HPDE6-E6E7 (cell line): ENCODE measurements around the gene LRAT.

Experiments
- DNase-seq: peaks from one replicate; pipeline ENCODE4 v3.0.0; 2011; ENCODE audit warnings: missing footprints; ENCODE audit errors: extremely low spot score

LRAT gene

DNA sequence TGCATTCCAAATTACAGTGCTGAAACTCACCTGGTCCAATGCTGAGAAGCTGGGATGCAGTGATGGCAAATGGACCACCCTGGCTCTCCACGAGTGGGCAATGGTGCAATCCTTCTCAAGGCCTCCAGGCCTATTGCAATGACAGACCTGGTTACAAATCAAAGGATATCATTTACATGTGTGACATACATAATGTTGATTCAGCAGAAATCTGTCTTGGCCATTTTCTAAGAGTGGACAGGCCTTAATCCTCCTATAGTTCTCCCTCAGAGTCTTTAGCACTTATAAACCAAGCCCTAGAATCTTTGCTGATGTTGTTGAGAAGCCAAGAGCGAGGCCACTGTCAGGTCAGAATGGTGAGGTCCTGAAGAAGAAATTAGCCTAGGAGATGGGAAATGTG is 17.1 kb downstream of the LRAT start:
- no peak for DNase-seq

DNA sequence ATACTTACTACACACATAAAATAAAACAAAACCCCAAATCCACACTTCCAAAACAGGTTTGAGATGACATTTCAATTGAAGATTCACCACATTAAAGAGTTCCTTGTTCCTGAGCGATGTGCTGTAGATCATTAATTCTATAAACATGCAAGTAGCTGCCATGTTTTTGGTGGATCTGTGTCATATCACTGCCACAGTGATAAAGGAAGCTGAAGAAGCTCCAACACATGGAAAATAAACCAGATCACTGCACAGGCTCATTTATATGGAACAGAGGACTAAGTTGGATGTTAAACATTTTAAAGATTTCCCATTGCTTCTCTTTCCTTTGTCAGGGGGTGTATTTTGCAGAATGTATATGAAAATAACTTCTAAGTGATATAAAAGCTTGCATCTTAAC is 34.5 kb downstream of the LRAT start:
- DNase-seq, result no peak

DNA sequence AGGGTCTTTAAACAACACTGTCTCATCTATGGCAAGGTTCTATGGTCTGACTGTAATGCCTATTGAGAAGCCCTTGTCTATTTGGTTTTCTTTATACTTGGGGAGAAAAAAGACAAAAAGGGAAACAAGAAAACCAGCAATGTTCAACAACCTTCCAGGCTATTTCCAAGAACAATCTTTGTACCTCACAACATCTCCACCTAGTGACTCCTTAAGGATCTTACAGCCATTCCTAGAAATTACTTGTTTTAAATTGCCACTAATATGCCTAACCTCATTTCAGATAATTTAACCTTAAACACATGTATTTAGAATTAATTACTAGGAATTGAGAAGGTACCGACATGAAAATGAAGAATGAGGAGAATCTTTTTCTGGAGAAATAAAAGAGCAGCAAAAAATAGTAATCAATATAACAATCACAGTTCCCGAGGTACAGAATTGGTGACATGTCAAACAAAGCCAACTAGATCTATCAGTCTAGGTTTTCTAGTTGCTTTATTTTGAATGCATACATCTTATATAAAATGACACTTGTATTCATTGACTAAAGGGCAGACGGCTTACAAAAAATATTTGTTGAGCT is 35.7 kb downstream of the LRAT start:
- peak; percentile 20 for DNase-seq

DNA sequence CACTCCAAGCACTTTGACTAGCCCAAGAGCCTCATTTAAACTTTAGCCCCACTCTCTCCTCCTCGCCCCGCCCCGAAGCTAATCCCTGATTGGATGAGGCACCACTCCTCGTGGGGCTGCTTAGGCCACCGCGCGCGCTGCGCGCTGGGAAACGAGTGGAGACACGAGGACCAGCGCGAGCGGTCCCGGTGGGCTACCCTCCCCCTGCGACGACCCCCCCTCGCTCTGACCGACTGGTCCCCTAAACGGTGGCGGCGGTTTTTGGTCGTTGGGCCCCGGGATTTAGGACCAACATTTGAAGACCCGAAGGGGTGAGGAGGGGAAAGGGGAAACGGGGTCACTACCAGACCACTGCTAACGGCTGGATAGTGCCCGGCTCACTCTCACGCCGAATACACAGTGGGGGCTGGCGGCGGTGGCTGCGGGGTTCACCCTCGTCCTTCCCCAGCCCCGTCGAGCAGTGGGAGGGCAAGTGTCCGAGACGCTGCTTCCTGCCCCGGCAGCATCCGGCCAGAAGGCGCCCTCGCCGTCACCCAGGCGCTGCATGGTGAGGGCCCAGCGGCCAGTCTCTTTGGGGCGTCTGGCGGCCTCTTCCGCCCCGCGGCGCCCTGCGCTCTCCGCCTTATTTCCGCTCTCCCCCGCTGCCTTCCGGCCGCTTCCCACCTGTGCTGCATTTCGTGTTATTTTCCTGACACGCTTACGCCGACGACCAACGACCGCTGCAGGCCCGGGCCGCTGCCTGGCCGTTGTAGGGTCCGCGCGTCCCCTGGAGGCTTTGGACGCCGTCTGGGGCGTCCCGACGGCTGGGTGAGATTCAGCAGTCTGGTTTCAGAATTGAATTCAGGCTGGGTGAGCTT is 37.6 kb downstream of the LRAT start, which contains the start of gene RBM46:
TSS of gene RBM46 (plus strand) at position 147 of the 857 bp plus-strand sequence. CDS start 15,481 bp downstream, outside the sequence.
- DNase-seq, result no peak

DNA sequence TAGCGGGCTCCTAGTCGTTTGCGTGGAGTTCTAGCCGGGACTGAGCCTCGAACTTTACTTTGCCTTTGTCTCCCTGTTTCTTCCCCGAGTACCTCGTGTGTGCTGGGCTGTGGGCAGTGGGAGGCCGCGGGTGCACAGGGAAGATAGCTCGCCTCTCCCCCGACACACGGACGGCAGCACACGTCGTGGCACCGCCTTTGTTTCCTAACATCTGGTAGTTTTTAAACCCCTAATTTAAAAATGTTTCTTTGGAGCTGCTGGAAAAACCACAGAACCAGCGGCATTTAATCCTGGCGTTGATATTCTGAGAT is 38.1 kb downstream of the LRAT start:
- no peak for DNase-seq
